HepG2 (cell line): ENCODE data around the gene XAF1. TPM values are rescaled to one million over a fixed set of nuclear protein-coding genes. Genes with fewer than 3 reads are reported as not detected.

Experiments
- ARID2 ChIP-seq: sonication (generic); formaldehyde crosslinking; IDR thresholded peaks from 2 replicates; pipeline ENCODE4 v1.8.1; 2022; ENCODE audit warnings: mild to moderate bottlenecking, missing genetic modification reagents, borderline replicate concordance
- CEBPB ChIP-seq: IDR thresholded peaks from 2 replicates; pipeline ENCODE4 v1.6.1; 2011; ENCODE audit warnings: low read depth, low read length, improper control_type of control experiment, borderline replicate concordance
- DPF2 ChIP-seq: sonication (generic); formaldehyde crosslinking; IDR thresholded peaks from 2 replicates; pipeline ENCODE4 v1.4.0; 2020; ENCODE audit warnings: mild to moderate bottlenecking, low read depth, missing genetic modification reagents, borderline replicate concordance
- ELF3 ChIP-seq: IDR thresholded peaks from 2 replicates; pipeline ENCODE4 v1.6.1; 2016; ENCODE audit warnings: missing genetic modification reagents, missing compliant biosample characterization
- GATAD2A ChIP-seq: IDR thresholded peaks from 2 replicates; pipeline ENCODE4 v1.6.1; 2016
- KAT2B ChIP-seq: fragments of 150-350 bp; IDR thresholded peaks from 2 replicates; pipeline ENCODE4 v1.6.1; 2014; ENCODE audit warnings: low read depth, low read length, borderline replicate concordance
- PCBP1 ChIP-seq: fragments of 200-400 bp; formaldehyde crosslinking; IDR thresholded peaks from 2 replicates; pipeline ENCODE4 v1.6.1; 2017; ENCODE audit warnings: mild to moderate bottlenecking, low read depth, low read length, borderline replicate concordance
- PITX1 ChIP-seq: sonication (generic); formaldehyde crosslinking; IDR thresholded peaks from 2 replicates; pipeline ENCODE4 v1.5.1; 2020; ENCODE audit warnings: mild to moderate bottlenecking, missing genetic modification reagents
- SIN3B ChIP-seq: fragments of 150-350 bp; IDR thresholded peaks from 2 replicates; pipeline ENCODE4 v1.6.1; 2014; ENCODE audit warnings: low read length
- SYNCRIP ChIP-seq: fragments of 200-400 bp; formaldehyde crosslinking; IDR thresholded peaks from 2 replicates; pipeline ENCODE4 v1.6.1; 2018; ENCODE audit warnings: mild to moderate bottlenecking, low read depth, low read length; ENCODE audit not compliant: insufficient read depth
- TOE1 ChIP-seq: sonication (generic); formaldehyde crosslinking; IDR thresholded peaks from 2 replicates; pipeline ENCODE4 v1.4.0; 2020; ENCODE audit warnings: mild to moderate bottlenecking, missing genetic modification reagents
- TP53 ChIP-seq: sonication (generic); formaldehyde crosslinking; conservative IDR thresholded peaks from 2 replicates; pipeline ENCODE4 v1.4.0; 2020; ENCODE audit warnings: missing genetic modification reagents
- ZNF143 ChIP-seq: sonication (generic); formaldehyde crosslinking; IDR thresholded peaks from 2 replicates; pipeline ENCODE4 v1.4.0; 2020; ENCODE audit warnings: missing genetic modification reagents
- ZNF224 ChIP-seq: sonication (generic); formaldehyde crosslinking; IDR thresholded peaks from 2 replicates; pipeline ENCODE4 v1.5.0; 2020; ENCODE audit warnings: mild to moderate bottlenecking, missing genetic modification reagents
- ZNF552 ChIP-seq: sonication (generic); formaldehyde crosslinking; IDR thresholded peaks from 2 replicates; pipeline ENCODE4 v1.9.0; 2022; ENCODE audit warnings: missing genetic modification reagents, mild to moderate bottlenecking, borderline replicate concordance
- polyA plus RNA-seq, 8 experiments: library from polyadenylated mRNA; depleted of rRNA in 3 of 8; stranded (reverse) in 7 of 8; unstranded in 1 of 8; fragments of >200 nt; fragmentation: Illumina TruSeq in 4 of 8; extraction: Trizol in 4 of 8; gene quantifications; 2 replicates each; pipeline versions ENCODE4 v1.2.1 to v1.2.3, GENCODE V29; 2011 to 2016; ENCODE audit warnings: low read depth in 4 of 8, missing spikeins in 1 of 8, mixed read lengths in 1 of 8; ENCODE audit not compliant: insufficient read depth in 1 of 8
- total RNA-seq, 5 experiments: library from RNA; depleted of rRNA; stranded (reverse); fragments of >200 nt; fragmentation: Illumina TruSeq; extraction: Trizol; gene quantifications; 2 replicates each; pipeline ENCODE4 v1.2.3, GENCODE V29; 2016; ENCODE audit warnings: low read depth in 1 of 5
- TF ChIP-seq, protein P1 (sequence below): sonication (generic); formaldehyde crosslinking; IDR thresholded peaks from 2 replicates; pipeline ENCODE4 v1.4.0; 2020; ENCODE audit warnings: missing genetic modification reagents, borderline replicate concordance
- TF ChIP-seq, protein P2 (sequence below): sonication (generic); formaldehyde crosslinking; IDR thresholded peaks from 2 replicates; pipeline ENCODE4 v1.4.0; 2020; ENCODE audit warnings: missing genetic modification reagents, borderline replicate concordance
- TF ChIP-seq, protein P3 (sequence below): sonication (generic); formaldehyde crosslinking; IDR thresholded peaks from 2 replicates; pipeline ENCODE4 v1.5.0; 2020; ENCODE audit warnings: missing genetic modification reagents
- TF ChIP-seq, protein P4 (sequence below): sonication (generic); formaldehyde crosslinking; conservative IDR thresholded peaks from 2 replicates; pipeline ENCODE4 v1.8.0; 2022; ENCODE audit warnings: low read depth, missing genetic modification reagents
- TF ChIP-seq, protein P5 (sequence below): sonication (generic); formaldehyde crosslinking; IDR thresholded peaks from 2 replicates; pipeline ENCODE4 v1.5.1; 2020; ENCODE audit warnings: mild to moderate bottlenecking, missing genetic modification reagents

XAF1 gene
- total and polyA plus RNA-seq, 2 of the 13 experiments (the other 11 are each of a cell fraction or from before 2014, with no cell fraction given) = 1.2 to 2.4 TPM

DNA sequence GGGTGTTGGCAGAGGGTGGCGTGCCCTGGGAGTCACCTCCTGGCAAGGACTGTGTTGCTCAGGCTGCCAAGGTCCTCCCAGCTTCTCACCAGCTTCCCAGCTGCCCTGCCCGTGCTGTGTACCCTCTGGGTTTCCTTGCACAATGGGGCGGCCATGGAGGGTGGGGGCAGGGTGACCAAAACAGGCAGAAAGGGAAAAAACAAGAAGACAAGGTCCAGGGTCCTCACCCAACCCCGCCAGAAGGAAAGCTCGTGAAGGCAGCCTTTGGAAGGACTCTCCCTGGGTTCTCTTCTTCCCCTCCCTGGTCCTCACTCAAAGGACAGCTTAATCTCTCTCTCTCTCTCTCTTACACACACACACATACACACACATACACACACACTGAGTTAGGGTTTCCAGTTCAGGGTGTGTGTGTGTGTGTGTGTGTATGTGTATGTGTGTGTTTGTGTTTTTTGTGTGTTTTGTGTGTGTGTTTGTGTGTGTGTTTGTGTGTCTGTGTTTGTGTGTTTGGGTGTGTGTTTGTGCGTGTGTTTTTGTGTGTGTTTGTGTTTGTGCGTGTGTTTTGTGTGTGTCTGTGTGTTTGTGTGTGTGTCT is 44.7 kb upstream of the XAF1 start (continued):
- TF ChIP-seq, protein P1, sequence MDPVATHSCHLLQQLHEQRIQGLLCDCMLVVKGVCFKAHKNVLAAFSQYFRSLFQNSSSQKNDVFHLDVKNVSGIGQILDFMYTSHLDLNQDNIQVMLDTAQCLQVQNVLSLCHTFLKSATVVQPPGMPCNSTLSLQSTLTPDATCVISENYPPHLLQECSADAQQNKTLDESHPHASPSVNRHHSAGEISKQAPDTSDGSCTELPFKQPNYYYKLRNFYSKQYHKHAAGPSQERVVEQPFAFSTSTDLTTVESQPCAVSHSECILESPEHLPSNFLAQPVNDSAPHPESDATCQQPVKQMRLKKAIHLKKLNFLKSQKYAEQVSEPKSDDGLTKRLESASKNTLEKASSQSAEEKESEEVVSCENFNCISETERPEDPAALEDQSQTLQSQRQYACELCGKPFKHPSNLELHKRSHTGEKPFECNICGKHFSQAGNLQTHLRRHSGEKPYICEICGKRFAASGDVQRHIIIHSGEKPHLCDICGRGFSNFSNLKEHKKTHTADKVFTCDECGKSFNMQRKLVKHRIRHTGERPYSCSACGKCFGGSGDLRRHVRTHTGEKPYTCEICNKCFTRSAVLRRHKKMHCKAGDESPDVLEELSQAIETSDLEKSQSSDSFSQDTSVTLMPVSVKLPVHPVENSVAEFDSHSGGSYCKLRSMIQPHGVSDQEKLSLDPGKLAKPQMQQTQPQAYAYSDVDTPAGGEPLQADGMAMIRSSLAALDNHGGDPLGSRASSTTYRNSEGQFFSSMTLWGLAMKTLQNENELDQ (CRISPR knock-in tag) = no peak
- no peak; the same call in 1 of the 2 replicates for TF ChIP-seq TP53 (CRISPR knock-in tag)
- TF ChIP-seq ZNF143 = no peak
- TF ChIP-seq, protein P2, sequence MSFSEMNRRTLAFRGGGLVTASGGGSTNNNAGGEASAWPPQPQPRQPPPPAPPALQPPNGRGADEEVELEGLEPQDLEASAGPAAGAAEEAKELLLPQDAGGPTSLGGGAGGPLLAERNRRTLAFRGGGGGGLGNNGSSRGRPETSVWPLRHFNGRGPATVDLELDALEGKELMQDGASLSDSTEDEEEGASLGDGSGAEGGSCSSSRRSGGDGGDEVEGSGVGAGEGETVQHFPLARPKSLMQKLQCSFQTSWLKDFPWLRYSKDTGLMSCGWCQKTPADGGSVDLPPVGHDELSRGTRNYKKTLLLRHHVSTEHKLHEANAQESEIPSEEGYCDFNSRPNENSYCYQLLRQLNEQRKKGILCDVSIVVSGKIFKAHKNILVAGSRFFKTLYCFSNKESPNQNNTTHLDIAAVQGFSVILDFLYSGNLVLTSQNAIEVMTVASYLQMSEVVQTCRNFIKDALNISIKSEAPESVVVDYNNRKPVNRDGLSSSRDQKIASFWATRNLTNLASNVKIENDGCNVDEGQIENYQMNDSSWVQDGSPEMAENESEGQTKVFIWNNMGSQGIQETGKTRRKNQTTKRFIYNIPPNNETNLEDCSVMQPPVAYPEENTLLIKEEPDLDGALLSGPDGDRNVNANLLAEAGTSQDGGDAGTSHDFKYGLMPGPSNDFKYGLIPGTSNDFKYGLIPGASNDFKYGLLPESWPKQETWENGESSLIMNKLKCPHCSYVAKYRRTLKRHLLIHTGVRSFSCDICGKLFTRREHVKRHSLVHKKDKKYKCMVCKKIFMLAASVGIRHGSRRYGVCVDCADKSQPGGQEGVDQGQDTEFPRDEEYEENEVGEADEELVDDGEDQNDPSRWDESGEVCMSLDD (CRISPR knock-in tag) = no peak
- peak; percentile 61; the same call in 1 of the 2 replicates for TF ChIP-seq GATAD2A
- no peak for TF ChIP-seq TOE1 (CRISPR knock-in tag)
- TF ChIP-seq SYNCRIP = no peak
- TF ChIP-seq SIN3B = no peak
- TF ChIP-seq CEBPB = peak; percentile 49; the same call in 1 of the 2 replicates
- no peak for TF ChIP-seq KAT2B
- TF ChIP-seq, protein P3, sequence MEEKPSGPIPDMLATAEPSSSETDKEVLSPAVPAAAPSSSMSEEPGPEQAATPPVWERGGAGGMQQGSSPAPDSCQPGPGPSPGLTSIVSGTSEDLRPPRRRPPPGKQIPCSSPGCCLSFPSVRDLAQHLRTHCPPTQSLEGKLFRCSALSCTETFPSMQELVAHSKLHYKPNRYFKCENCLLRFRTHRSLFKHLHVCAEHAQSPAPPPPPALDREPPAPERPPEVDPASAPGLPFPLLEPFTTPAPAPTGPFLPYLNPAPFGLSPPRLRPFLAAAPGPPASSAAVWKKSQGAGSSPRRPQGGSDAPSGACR = no peak
- TF ChIP-seq ARID2 (CRISPR knock-in tag) = no peak
- TF ChIP-seq ZNF552 = no peak
- TF ChIP-seq, protein P4, sequence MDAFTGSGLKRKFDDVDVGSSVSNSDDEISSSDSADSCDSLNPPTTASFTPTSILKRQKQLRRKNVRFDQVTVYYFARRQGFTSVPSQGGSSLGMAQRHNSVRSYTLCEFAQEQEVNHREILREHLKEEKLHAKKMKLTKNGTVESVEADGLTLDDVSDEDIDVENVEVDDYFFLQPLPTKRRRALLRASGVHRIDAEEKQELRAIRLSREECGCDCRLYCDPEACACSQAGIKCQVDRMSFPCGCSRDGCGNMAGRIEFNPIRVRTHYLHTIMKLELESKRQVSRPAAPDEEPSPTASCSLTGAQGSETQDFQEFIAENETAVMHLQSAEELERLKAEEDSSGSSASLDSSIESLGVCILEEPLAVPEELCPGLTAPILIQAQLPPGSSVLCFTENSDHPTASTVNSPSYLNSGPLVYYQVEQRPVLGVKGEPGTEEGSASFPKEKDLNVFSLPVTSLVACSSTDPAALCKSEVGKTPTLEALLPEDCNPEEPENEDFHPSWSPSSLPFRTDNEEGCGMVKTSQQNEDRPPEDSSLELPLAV = no peak
- no peak for TF ChIP-seq ELF3
- TF ChIP-seq ZNF224 (CRISPR knock-in tag) = no peak
- no peak; the same call in 1 of the 2 replicates for TF ChIP-seq DPF2 (CRISPR knock-in tag)
- TF ChIP-seq PCBP1 = no peak
- TF ChIP-seq PITX1 = no peak
- TF ChIP-seq, protein P5, sequence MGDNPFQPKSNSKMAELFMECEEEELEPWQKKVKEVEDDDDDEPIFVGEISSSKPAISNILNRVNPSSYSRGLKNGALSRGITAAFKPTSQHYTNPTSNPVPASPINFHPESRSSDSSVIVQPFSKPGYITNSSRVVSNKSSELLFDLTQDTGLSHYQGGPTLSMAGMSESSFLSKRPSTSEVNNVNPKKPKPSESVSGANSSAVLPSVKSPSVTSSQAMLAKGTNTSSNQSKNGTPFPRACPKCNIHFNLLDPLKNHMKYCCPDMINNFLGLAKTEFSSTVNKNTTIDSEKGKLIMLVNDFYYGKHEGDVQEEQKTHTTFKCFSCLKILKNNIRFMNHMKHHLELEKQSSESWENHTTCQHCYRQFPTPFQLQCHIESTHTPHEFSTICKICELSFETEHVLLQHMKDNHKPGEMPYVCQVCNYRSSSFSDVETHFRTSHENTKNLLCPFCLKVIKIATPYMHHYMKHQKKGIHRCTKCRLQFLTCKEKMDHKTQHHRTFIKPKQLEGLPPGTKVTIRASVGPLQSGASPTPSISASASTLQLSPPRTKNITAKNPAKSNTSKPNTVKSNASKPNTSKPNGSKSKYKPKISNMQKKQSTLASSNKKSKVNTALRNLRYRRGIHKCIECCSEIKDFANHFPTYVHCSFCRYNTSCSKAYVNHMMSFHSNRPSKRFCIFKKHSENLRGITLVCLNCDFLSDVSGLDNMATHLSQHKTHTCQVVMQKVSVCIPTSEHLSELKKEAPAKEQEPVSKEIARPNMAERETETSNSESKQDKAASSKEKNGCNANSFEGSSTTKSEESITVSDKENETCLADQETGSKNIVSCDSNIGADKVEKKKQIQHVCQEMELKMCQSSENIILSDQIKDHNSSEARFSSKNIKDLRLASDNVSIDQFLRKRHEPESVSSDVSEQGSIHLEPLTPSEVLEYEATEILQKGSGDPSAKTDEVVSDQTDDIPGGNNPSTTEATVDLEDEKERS (CRISPR knock-in tag) = 0 out of 2 replicates have a peak, but pooled peaks have one; percentile 32
